ENCODE measurements around the gene CFAP58. TPM values are rescaled to one million over a fixed set of nuclear protein-coding genes. Genes with fewer than 3 reads are reported as not detected.
A peak's percentile ranks its signal among the peaks of the same experiment; 100 is the strongest.

Gene CFAP58
- total and polyA plus RNA-seq, 3 experiments from 2014 or later, result 0.07 TPM; not detected in 2

DNA sequence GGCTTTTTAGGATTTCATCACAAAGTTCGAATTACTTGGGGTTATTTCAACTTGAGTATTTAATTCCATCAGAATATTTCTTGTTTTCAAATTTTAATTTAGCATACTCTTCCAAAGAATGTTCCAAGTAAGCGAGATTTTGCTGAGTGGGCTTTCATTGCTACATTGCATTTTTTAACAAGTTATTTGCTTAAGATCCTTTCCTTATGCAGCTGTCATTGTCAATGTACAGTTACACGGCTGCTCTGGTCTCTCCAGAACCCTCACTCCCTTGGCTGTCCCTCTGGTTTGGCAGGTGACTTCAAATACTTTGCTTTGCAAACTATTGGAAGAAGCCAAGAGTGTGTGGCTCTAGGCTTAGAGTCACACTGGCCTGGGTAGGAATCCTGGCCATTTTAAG lies 80.0 kb downstream of the CFAP58 start:
- Histone ChIP-seq H3K9me3 (ENCODE audit: low read length) (no peaks in the 10 kb centered on the region), H3K27ac (ENCODE audit: low read depth, low read length) (no peak overlapping the region), H3K4me1 (ENCODE audit: insufficient read depth, low read length) (no peaks in the 10 kb centered on the region), H3K36me3 (ENCODE audit: insufficient read depth, low read length) (no peaks in the 10 kb centered on the region), H3K4me3 (ENCODE audit: low read length) (no peak overlapping the region), H3K27me3 (ENCODE audit: insufficient read depth, low read length, poor library complexity, severe bottlenecking) (peaks cover 3% of the 10 kb centered on the region)
- no peaks in the 10 kb centered on the region for H3K4me1 Mint-ChIP-seq
- H3K4me3 Mint-ChIP-seq, result no peak overlapping the region
- no peak for DNase-seq
- no peaks in the 10 kb centered on the region for H3K36me3 Mint-ChIP-seq
- ChIA-PET POLR2A (no interaction called here), CTCF (no interaction called here)
- H3K27ac Mint-ChIP-seq, result no peak overlapping the region
- H3K27me3 Mint-ChIP-seq, result peaks cover 5 to 25% of the 10 kb centered on the region in 2 donors
- peaks cover 0 to 2% (median 0%) of the 10 kb centered on the region in 5 donors for H3K9me3 Mint-ChIP-seq

GRCh38 chr10:104434601-104435000 lies 81.0 kb downstream of the CFAP58 start:
- H3K4me3 Mint-ChIP-seq, result no peak overlapping the region
- Histone ChIP-seq H3K27me3 (ENCODE audit: insufficient read depth, low read length, poor library complexity, severe bottlenecking) (peaks cover 3% of the 10 kb centered on the region), H3K4me1 (ENCODE audit: insufficient read depth, low read length) (no peaks in the 10 kb centered on the region), H3K36me3 (ENCODE audit: insufficient read depth, low read length) (no peaks in the 10 kb centered on the region), H3K4me3 (ENCODE audit: low read length) (no peak overlapping the region), H3K9me3 (ENCODE audit: low read length) (no peaks in the 10 kb centered on the region), H3K27ac (ENCODE audit: low read depth, low read length) (no peak overlapping the region)
- no peaks in the 10 kb centered on the region for H3K4me1 Mint-ChIP-seq
- CTCF ChIA-PET, result no interaction called here
- peaks cover 0 to 2% (median 0%) of the 10 kb centered on the region in 5 donors for H3K9me3 Mint-ChIP-seq
- no peak for DNase-seq
- H3K36me3 Mint-ChIP-seq, result no peaks in the 10 kb centered on the region
- no peak overlapping the region for H3K27ac Mint-ChIP-seq
- peaks cover 5 to 27% of the 10 kb centered on the region in 2 donors for H3K27me3 Mint-ChIP-seq
- POLR2A ChIA-PET, result no interaction called here

GRCh38 chr10:104435822-104436221 lies 82.2 kb downstream of the CFAP58 start:
- no peak overlapping the region for H3K27ac Mint-ChIP-seq
- Histone ChIP-seq H3K27me3 (ENCODE audit: insufficient read depth, low read length, poor library complexity, severe bottlenecking) (peaks cover 3% of the 10 kb centered on the region), H3K9me3 (ENCODE audit: low read length) (no peaks in the 10 kb centered on the region), H3K4me3 (ENCODE audit: low read length) (no peak overlapping the region), H3K27ac (ENCODE audit: low read depth, low read length) (no peak overlapping the region), H3K36me3 (ENCODE audit: insufficient read depth, low read length) (no peaks in the 10 kb centered on the region), H3K4me1 (ENCODE audit: insufficient read depth, low read length) (no peaks in the 10 kb centered on the region)
- H3K4me3 Mint-ChIP-seq, result no peak overlapping the region
- no peaks in the 10 kb centered on the region for H3K4me1 Mint-ChIP-seq
- POLR2A ChIA-PET, result no interaction called here
- CTCF ChIA-PET, result no interaction called here
- DNase-seq, result no peak
- H3K9me3 Mint-ChIP-seq, result peaks cover 0 to 2% (median 0%) of the 10 kb centered on the region in 5 donors
- H3K36me3 Mint-ChIP-seq, result no peaks in the 10 kb centered on the region
- H3K27me3 Mint-ChIP-seq, result peaks cover 5 to 30% of the 10 kb centered on the region in 2 donors

GRCh38 chr10:104437226-104437625 lies 83.6 kb downstream of the CFAP58 start:
- H3K36me3 ChIP-seq (ENCODE audit: insufficient read depth, low read length), result no peaks in the 10 kb centered on the region
- DNase-seq, result no peak
- CTCF ChIA-PET, result no interaction called here
- H3K27ac ChIP-seq (ENCODE audit: low read depth, low read length), result no peak overlapping the region
- Mint-ChIP-seq H3K4me3 (no peak overlapping the region), H3K36me3 (no peaks in the 10 kb centered on the region), H3K27ac (no peak overlapping the region), H3K9me3 (no peaks in the 10 kb centered on the region), H3K4me1 (no peaks in the 10 kb centered on the region), H3K27me3 (peaks cover 2 to 30% of the 10 kb centered on the region in 2 donors)
- peaks cover 3% of the 10 kb centered on the region for H3K27me3 ChIP-seq (ENCODE audit: insufficient read depth, low read length, poor library complexity, severe bottlenecking)
- POLR2A ChIA-PET, result no interaction called here
- no peaks in the 10 kb centered on the region for H3K4me1 ChIP-seq (ENCODE audit: insufficient read depth, low read length)
- H3K4me3 ChIP-seq (ENCODE audit: low read length), result no peak overlapping the region
- H3K9me3 ChIP-seq (ENCODE audit: low read length), result no peaks in the 10 kb centered on the region

DNA sequence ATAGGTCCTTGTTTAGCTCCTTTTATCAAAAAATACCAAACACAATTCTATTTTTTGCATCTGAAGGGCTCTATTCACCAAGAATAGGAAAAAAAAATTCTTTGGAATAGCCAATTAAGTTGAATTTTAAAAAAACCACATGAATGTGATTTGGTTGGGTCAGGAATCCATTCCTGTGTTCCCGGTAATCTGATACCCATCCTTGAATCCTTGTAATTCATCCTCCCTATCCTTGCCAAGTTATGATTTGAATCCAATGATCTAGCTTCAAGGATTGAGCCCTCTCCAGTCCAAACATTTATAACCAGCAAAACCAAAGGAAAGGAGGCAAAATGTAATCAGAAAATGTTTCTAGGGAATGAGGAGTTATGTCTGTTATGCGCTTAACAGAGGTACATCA lies 86.6 kb downstream of the CFAP58 start:
- Mint-ChIP-seq H3K9me3 (no peaks in the 10 kb centered on the region), H3K27ac (peak overlapping the region in 1 of 8 donors; percentile 36), H3K4me3 (no peak overlapping the region), H3K27me3 (peaks cover 0 to 22% of the 10 kb centered on the region in 2 donors), H3K4me1 (no peaks in the 10 kb centered on the region), H3K36me3 (no peaks in the 10 kb centered on the region)
- ChIA-PET POLR2A (no interaction called here), CTCF (no interaction called here)
- Histone ChIP-seq H3K27me3 (ENCODE audit: insufficient read depth, low read length, poor library complexity, severe bottlenecking) (no peaks in the 10 kb centered on the region), H3K4me1 (ENCODE audit: insufficient read depth, low read length) (no peaks in the 10 kb centered on the region), H3K27ac (ENCODE audit: low read depth, low read length) (no peak overlapping the region), H3K4me3 (ENCODE audit: low read length) (no peak overlapping the region), H3K36me3 (ENCODE audit: insufficient read depth, low read length) (no peaks in the 10 kb centered on the region), H3K9me3 (ENCODE audit: low read length) (no peaks in the 10 kb centered on the region)
- no peak for DNase-seq

DNA sequence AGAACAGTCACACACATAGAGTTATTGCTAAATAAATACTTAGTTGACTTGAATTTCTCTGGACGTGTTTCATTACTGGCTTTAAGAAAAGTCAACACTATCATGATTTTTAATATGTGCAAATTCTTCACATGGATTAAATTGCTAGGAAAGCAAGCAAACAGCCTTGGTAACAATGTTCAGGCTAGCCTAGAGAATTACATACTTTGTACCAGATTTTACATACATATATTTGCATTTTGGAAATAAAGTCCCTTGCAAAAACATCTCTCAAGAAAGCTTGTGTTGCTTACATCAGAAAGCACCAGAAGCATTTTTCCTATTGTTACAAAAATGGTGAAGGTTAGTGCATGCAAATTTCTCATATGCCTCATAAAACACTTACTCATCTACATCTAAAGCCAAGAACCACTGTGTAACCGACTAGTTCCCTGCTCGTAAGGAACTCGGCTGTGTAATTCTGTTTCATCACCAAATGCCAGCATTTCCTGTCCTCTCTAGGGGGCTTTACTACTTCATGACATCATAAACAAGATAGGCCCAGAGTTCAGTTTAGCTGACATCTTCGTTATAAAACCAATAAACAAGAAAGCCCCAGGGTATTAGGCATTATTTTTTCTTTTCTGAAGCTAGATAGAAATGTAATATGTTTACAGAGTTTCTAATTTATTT lies 87.8 kb downstream of the CFAP58 start:
- Histone ChIP-seq H3K27ac (ENCODE audit: low read depth, low read length) (no peak overlapping the region), H3K9me3 (ENCODE audit: low read length) (no peaks in the 10 kb centered on the region), H3K4me1 (ENCODE audit: insufficient read depth, low read length) (no peaks in the 10 kb centered on the region), H3K27me3 (ENCODE audit: insufficient read depth, low read length, poor library complexity, severe bottlenecking) (no peaks in the 10 kb centered on the region), H3K4me3 (ENCODE audit: low read length) (no peak overlapping the region), H3K36me3 (ENCODE audit: insufficient read depth, low read length) (no peaks in the 10 kb centered on the region)
- DNase-seq, result no peak
- Mint-ChIP-seq H3K27ac (no peak overlapping the region), H3K9me3 (no peaks in the 10 kb centered on the region), H3K27me3 (peaks cover 0 to 20% of the 10 kb centered on the region in 2 donors), H3K4me3 (no peak overlapping the region), H3K36me3 (no peaks in the 10 kb centered on the region), H3K4me1 (no peaks in the 10 kb centered on the region)
- ChIA-PET POLR2A (no interaction called here), CTCF (no interaction called here)

DNA sequence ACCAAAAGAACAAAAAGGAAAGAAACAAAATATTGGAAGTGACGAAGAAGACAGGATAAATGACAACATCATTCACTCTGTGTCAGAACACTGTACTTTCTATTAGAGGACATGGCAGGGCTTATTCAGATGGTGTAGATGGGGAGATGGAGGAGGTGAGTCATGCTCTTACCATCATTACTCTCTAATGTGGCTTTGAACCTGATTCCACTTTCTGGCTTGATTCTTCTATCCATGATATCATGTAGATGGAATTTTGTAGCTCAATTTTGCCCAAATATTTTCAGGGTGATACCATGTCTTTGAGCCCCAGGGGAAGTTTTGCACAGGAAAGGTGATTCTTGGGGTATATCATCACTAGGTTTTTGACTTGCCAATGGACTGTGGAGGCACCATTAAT lies 91.7 kb downstream of the CFAP58 start:
- POLR2A ChIA-PET, result no interaction called here
- CTCF ChIA-PET, result no interaction called here

GRCh38 chr10:104446151-104446550 lies 92.5 kb downstream of the CFAP58 start:
- ChIA-PET POLR2A (no interaction called here), CTCF (no interaction called here)
- Mint-ChIP-seq H3K4me3 (no peak overlapping the region), H3K27ac (no peak overlapping the region), H3K27me3 (peaks cover under 1 to 42% of the 10 kb centered on the region in 2 donors), H3K9me3 (no peaks in the 10 kb centered on the region), H3K36me3 (no peaks in the 10 kb centered on the region), H3K4me1 (no peaks in the 10 kb centered on the region)
- Histone ChIP-seq H3K4me1 (ENCODE audit: insufficient read depth, low read length) (no peaks in the 10 kb centered on the region), H3K36me3 (ENCODE audit: insufficient read depth, low read length) (no peaks in the 10 kb centered on the region), H3K27ac (ENCODE audit: low read depth, low read length) (no peak overlapping the region), H3K9me3 (ENCODE audit: low read length) (no peaks in the 10 kb centered on the region), H3K4me3 (ENCODE audit: low read length) (no peak overlapping the region), H3K27me3 (ENCODE audit: insufficient read depth, low read length, poor library complexity, severe bottlenecking) (no peaks in the 10 kb centered on the region)
- no peak for DNase-seq

More for the DNA sequence above, 91.7 kb downstream of the CFAP58 start:
- no peaks in the 10 kb centered on the region for H3K9me3 ChIP-seq (ENCODE audit: low read length)
- Mint-ChIP-seq H3K27ac (no peak overlapping the region), H3K4me1 (no peaks in the 10 kb centered on the region), H3K36me3 (no peaks in the 10 kb centered on the region), H3K4me3 (no peak overlapping the region), H3K9me3 (no peaks in the 10 kb centered on the region), H3K27me3 (peaks cover 0 to 41% of the 10 kb centered on the region in 2 donors)
- H3K4me3 ChIP-seq (ENCODE audit: low read length), result no peak overlapping the region
- H3K36me3 ChIP-seq (ENCODE audit: insufficient read depth, low read length), result no peaks in the 10 kb centered on the region
- no peaks in the 10 kb centered on the region for H3K4me1 ChIP-seq (ENCODE audit: insufficient read depth, low read length)
- no peak overlapping the region for H3K27ac ChIP-seq (ENCODE audit: low read depth, low read length)
- no peaks in the 10 kb centered on the region for H3K27me3 ChIP-seq (ENCODE audit: insufficient read depth, low read length, poor library complexity, severe bottlenecking)
- DNase-seq, result no peak
